HG03342 (cell line): ENCODE measurements around the gene APOBEC2.
A peak's percentile ranks its signal among the peaks of the same experiment; 100 is the strongest.
"Not testable (repeated sequence)": the region's sequence is repeated elsewhere in the genome, so short reads cannot be mapped to it uniquely, and the experiment has no call there.

Source experiments
- ATAC-seq: cut with Tn5 transposase; IDR thresholded peaks from one replicate; pipeline ENCODE4 v1.9.1; 2021; ENCODE audit warnings: mild to moderate bottlenecking, moderate library complexity; ENCODE audit not compliant: unreplicated experiment

APOBEC2 gene

GRCh38 chr6:41053041-41053440, at the start of gene APOBEC2:
Gene APOBEC2, plus strand, starts transcription at chr6:41053202. Its CDS starts 146 bp downstream, at chr6:41053348.
- ATAC-seq = no peak

GRCh38 chr6:41006217-41006616, 46.8 kb upstream of the APOBEC2 start:
- ATAC-seq = not testable (repeated sequence)

- not testable (repeated sequence) for ATAC-seq
Observed at GRCh38 chr6:41006980-41007379, 46.0 kb upstream of the APOBEC2 start.

GRCh38 chr6:41008011-41008410, 45.0 kb upstream of the APOBEC2 start:
- no peak for ATAC-seq

- no peak for ATAC-seq
Observed at GRCh38 chr6:41009669-41010068, 43.3 kb upstream of the APOBEC2 start.

GRCh38 chr6:41011673-41012072, 41.3 kb upstream of the APOBEC2 start:
- ATAC-seq = no peak

GRCh38 chr6:41013466-41014153, 39.4 kb upstream of the APOBEC2 start:
- ATAC-seq = no peak

- no peak for ATAC-seq
Observed at GRCh38 chr6:41014780-41015179, 38.2 kb upstream of the APOBEC2 start.

- not testable (repeated sequence) for ATAC-seq
Observed at GRCh38 chr6:41015860-41016259, 37.1 kb upstream of the APOBEC2 start.

GRCh38 chr6:41017663-41018062, 35.3 kb upstream of the APOBEC2 start:
- ATAC-seq = no peak

- ATAC-seq = no peak
Observed at GRCh38 chr6:41021832-41022231, 31.2 kb upstream of the APOBEC2 start.

GRCh38 chr6:41022294-41022693, 30.7 kb upstream of the APOBEC2 start:
- ATAC-seq = no peak

- ATAC-seq = no peak
Observed at GRCh38 chr6:41023114-41023513, 29.9 kb upstream of the APOBEC2 start.

GRCh38 chr6:41025966-41026530, 27.0 kb upstream of the APOBEC2 start:
- ATAC-seq = no peak

- ATAC-seq = no peak
Observed at GRCh38 chr6:41027241-41027640, 25.8 kb upstream of the APOBEC2 start.

- peak; percentile 81 for ATAC-seq
Observed at GRCh38 chr6:41027799-41028560, 25.0 kb upstream of the APOBEC2 start.

GRCh38 chr6:41028561-41029412, 24.2 kb upstream of the APOBEC2 start:
- peak; percentile 39 for ATAC-seq

- no peak for ATAC-seq
Observed at GRCh38 chr6:41032830-41033229, 20.2 kb upstream of the APOBEC2 start.

- no peak for ATAC-seq
Observed at GRCh38 chr6:41033776-41034175, 19.2 kb upstream of the APOBEC2 start.

GRCh38 chr6:41036186-41036585, 16.8 kb upstream of the APOBEC2 start:
- no peak for ATAC-seq

GRCh38 chr6:41036601-41037000, 16.4 kb upstream of the APOBEC2 start:
- ATAC-seq = no peak
